Mesenchymal stem cell (in vitro differentiated cells and primary cell): ENCODE data around the gene NID2.

Experiments
- DNase-seq: peaks from one replicate; pipeline ENCODE4 v3.0.0-alpha.2; 2013
- H2AFZ ChIP-seq: one replicate; pipeline ENCODE4 v1.6.1; 2013; ENCODE audit warnings: low read depth, mild to moderate bottlenecking, control low read depth, inconsistent platforms, low read length, moderate library complexity
- H2AK5ac ChIP-seq: 2 replicates; pipeline ENCODE4 v1.6.1; 2013; ENCODE audit warnings: low read length, moderate library complexity, mild to moderate bottlenecking, inconsistent platforms; ENCODE audit not compliant: severe bottlenecking
- H2BK120ac ChIP-seq: one replicate; pipeline ENCODE4 v1.6.1; 2013; ENCODE audit warnings: low read depth, mild to moderate bottlenecking, inconsistent platforms, low read length, moderate library complexity
- H2BK12ac ChIP-seq, 2 experiments: one replicate each; pipeline ENCODE4 v1.6.1; 2013; ENCODE audit warnings: inconsistent platforms in 2 of 2, low read length in 2 of 2, mild to moderate bottlenecking in 2 of 2, moderate library complexity in 2 of 2, control low read depth in 1 of 2
- H2BK15ac ChIP-seq: one replicate; pipeline ENCODE4 v1.6.1; 2013; ENCODE audit warnings: mild to moderate bottlenecking, low read depth, inconsistent platforms; ENCODE audit not compliant: poor library complexity, severe bottlenecking
- H2BK5ac ChIP-seq: 2 replicates; pipeline ENCODE4 v1.6.1; 2013; ENCODE audit warnings: low read depth, mild to moderate bottlenecking, low read length, control low read depth, inconsistent platforms; ENCODE audit not compliant: poor library complexity, severe bottlenecking
- H3K14ac ChIP-seq, 2 experiments: one replicate each; pipeline ENCODE4 v1.6.1; 2013; ENCODE audit warnings: inconsistent platforms in 2 of 2, low read length in 2 of 2, control low read depth in 1 of 2, mild to moderate bottlenecking in 1 of 2, moderate library complexity in 1 of 2
- H3K18ac ChIP-seq, 2 experiments: one replicate each; pipeline ENCODE4 v1.6.1; 2013; ENCODE audit warnings: inconsistent platforms in 2 of 2, low read length in 2 of 2, control low read depth in 1 of 2, low read depth in 1 of 2, mild to moderate bottlenecking in 1 of 2
- H3K23ac ChIP-seq, 2 experiments: one replicate each; pipeline ENCODE4 v1.6.1; 2013; ENCODE audit warnings: inconsistent platforms in 2 of 2, low read length in 2 of 2, mild to moderate bottlenecking in 2 of 2, moderate library complexity in 2 of 2, control low read depth in 1 of 2
- H3K27ac ChIP-seq: 2 replicates; pipeline ENCODE4 v1.5.1; 2013; ENCODE audit warnings: mild to moderate bottlenecking, moderate library complexity, low read length, control low read depth, inconsistent platforms; ENCODE audit not compliant: poor library complexity, severe bottlenecking
- H3K27me3 ChIP-seq, 2 experiments: 2 replicates each; pipeline versions ENCODE4 v1.6.1 to v1.7.0; 2013; ENCODE audit warnings: low read length in 2 of 2, mild to moderate bottlenecking in 2 of 2, moderate library complexity in 2 of 2, control low read depth in 1 of 2, inconsistent platforms in 1 of 2; ENCODE audit not compliant: control insufficient read depth in 1 of 2, insufficient read depth in 1 of 2
- H3K36me3 ChIP-seq, 2 experiments: 2 replicates each; pipeline versions ENCODE4 v1.6.1 to v1.7.0; 2013; ENCODE audit warnings: low read length in 2 of 2, control low read depth in 1 of 2, inconsistent platforms in 1 of 2, low read depth in 1 of 2, mild to moderate bottlenecking in 1 of 2; ENCODE audit not compliant: insufficient read depth in 2 of 2, control insufficient read depth in 1 of 2
- H3K4ac ChIP-seq, 2 experiments: one replicate each; pipeline ENCODE4 v1.6.1; 2013; ENCODE audit warnings: inconsistent platforms in 2 of 2, low read length in 2 of 2, mild to moderate bottlenecking in 2 of 2, moderate library complexity in 2 of 2, control low read depth in 1 of 2, low read depth in 1 of 2
- H3K4me1 ChIP-seq: 2 replicates; pipeline ENCODE4 v1.6.1; 2013; ENCODE audit warnings: low read depth, low read length, control low read depth; ENCODE audit not compliant: control insufficient read depth, insufficient read depth
- H3K4me2 ChIP-seq: 2 replicates; pipeline ENCODE4 v1.6.1; 2013; ENCODE audit warnings: low read length, mild to moderate bottlenecking, inconsistent platforms; ENCODE audit not compliant: poor library complexity, severe bottlenecking
- H3K4me3 ChIP-seq, 2 experiments: 2 replicates each; pipeline versions ENCODE4 v1.5.1 to v1.7.0; 2013; ENCODE audit warnings: low read length in 2 of 2, mild to moderate bottlenecking in 2 of 2, control low read depth in 1 of 2, low read depth in 1 of 2; ENCODE audit not compliant: insufficient read depth in 1 of 2
- H3K79me1 ChIP-seq: replicated peaks from 2 replicates; pipeline ENCODE4 v1.6.1; 2013; ENCODE audit warnings: mild to moderate bottlenecking, control low read depth, low read length, inconsistent platforms; ENCODE audit not compliant: poor library complexity, severe bottlenecking
- H3K9ac ChIP-seq: 2 replicates; pipeline ENCODE4 v1.7.0; 2013; ENCODE audit warnings: mild to moderate bottlenecking, low read length, moderate library complexity
- H3K9me3 ChIP-seq: 2 replicates; pipeline ENCODE4 v1.7.0; 2013; ENCODE audit warnings: mild to moderate bottlenecking, low read length; ENCODE audit not compliant: control insufficient read depth
- H4K8ac ChIP-seq: one replicate; pipeline ENCODE4 v1.6.1; 2013; ENCODE audit warnings: inconsistent platforms, mild to moderate bottlenecking, low read length, moderate library complexity
- H4K91ac ChIP-seq: one replicate; pipeline ENCODE4 v1.6.1; 2013; ENCODE audit warnings: mild to moderate bottlenecking, low read length, inconsistent platforms
- WGBS: methylation state at CpG from one replicate; pipeline ENCODE4 v1.1.7; 2013; ENCODE audit warnings: mixed read lengths; 5-methylcytosine and 5-hydroxymethylcytosine counted together

The NID2 gene

DNA sequence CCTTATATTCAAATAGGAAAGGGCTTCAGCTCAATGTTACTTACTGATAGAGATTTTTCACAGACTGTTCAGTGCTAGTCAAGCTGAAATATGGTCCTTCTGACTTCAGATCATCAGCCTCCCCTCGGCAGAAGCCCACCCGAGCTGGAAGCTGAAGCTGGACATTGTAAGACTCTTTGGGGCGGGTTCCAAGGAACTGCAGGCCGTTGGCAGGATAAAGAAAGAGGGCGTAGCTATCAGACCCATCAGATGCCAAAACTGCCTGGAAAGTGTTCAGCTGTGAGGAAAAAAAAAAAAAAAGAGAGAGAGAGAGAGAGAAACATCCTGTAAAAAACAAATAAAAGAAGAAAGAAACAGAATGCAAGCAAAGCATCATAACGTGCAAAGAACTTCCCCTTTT, 8.8 kb downstream of the NID2 start:
- H3K23ac ChIP-seq, result no peak overlapping the region
- H3K4ac ChIP-seq, result no peak overlapping the region
- no peaks in the 10 kb centered on the region for H3K79me1 ChIP-seq
- no peak overlapping the region for H3K27ac ChIP-seq
- H3K4me3 ChIP-seq, result peak overlapping the region in 1 of 2 experiments; percentile 50
- no peak overlapping the region for H2BK12ac ChIP-seq
- H2BK5ac ChIP-seq, result no peak overlapping the region
- no peak overlapping the region for H2BK15ac ChIP-seq
- no peak overlapping the region for H2BK120ac ChIP-seq
- no peak overlapping the region for H3K18ac ChIP-seq
- H3K4me2 ChIP-seq, result no peak overlapping the region
- 87% methylated on average over 5 of the region's 6 CpGs for WGBS
- no peak overlapping the region for H4K91ac ChIP-seq
- no peak overlapping the region for H3K14ac ChIP-seq
- H3K9ac ChIP-seq, result peak overlapping the region; percentile 54
- no peak overlapping the region for H2AK5ac ChIP-seq
- no peak for DNase-seq
- H3K4me1 ChIP-seq, result peaks cover 5% of the 10 kb centered on the region
- H4K8ac ChIP-seq, result no peak overlapping the region
- peaks cover 0 to 52% of the 10 kb centered on the region in 2 experiments for H3K27me3 ChIP-seq
- no peaks in the 10 kb centered on the region for H3K9me3 ChIP-seq
- H3K36me3 ChIP-seq, result peaks cover 0 to 7% of the 10 kb centered on the region in 2 experiments
- H2AFZ ChIP-seq, result no peak overlapping the region

DNA sequence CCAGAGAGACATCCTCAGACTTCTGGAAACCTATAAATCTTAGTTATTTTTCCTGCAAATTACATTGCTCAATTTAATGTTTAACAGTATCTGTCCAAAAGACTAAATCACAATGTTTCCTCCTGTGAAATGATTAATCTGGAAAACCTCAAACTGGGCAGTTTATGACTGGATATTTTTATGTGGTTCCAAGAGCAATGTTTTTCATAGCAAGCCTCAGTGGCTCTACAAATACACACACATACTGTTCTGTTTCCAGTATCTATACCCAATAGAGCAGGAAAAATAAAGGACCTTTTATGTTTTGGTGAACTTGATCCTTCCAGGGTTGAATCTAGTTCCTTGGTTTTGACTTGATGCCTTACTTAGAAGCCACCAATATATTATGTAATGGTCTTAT, 9.2 kb downstream of the NID2 start:
- H3K4me3 ChIP-seq, result peak overlapping the region in 1 of 2 experiments; percentile 50
- no peaks in the 10 kb centered on the region for H3K9me3 ChIP-seq
- DNase-seq, result no peak
- H3K18ac ChIP-seq, result no peak overlapping the region
- no peak overlapping the region for H4K91ac ChIP-seq
- H3K79me1 ChIP-seq, result no peaks in the 10 kb centered on the region
- H3K4me1 ChIP-seq, result peaks cover 5% of the 10 kb centered on the region
- H2AK5ac ChIP-seq, result no peak overlapping the region
- no peak overlapping the region for H3K14ac ChIP-seq
- peaks cover 0 to 7% of the 10 kb centered on the region in 2 experiments for H3K36me3 ChIP-seq
- H3K4ac ChIP-seq, result no peak overlapping the region
- H3K9ac ChIP-seq, result peak overlapping the region; percentile 54
- H2BK12ac ChIP-seq, result no peak overlapping the region
- H2BK120ac ChIP-seq, result no peak overlapping the region
- peaks cover 0 to 48% of the 10 kb centered on the region in 2 experiments for H3K27me3 ChIP-seq
- H2AFZ ChIP-seq, result no peak overlapping the region
- no peak overlapping the region for H3K27ac ChIP-seq
- no peak overlapping the region for H2BK15ac ChIP-seq
- H3K4me2 ChIP-seq, result no peak overlapping the region
- no peak overlapping the region for H4K8ac ChIP-seq
- H2BK5ac ChIP-seq, result no peak overlapping the region
- H3K23ac ChIP-seq, result no peak overlapping the region

DNA sequence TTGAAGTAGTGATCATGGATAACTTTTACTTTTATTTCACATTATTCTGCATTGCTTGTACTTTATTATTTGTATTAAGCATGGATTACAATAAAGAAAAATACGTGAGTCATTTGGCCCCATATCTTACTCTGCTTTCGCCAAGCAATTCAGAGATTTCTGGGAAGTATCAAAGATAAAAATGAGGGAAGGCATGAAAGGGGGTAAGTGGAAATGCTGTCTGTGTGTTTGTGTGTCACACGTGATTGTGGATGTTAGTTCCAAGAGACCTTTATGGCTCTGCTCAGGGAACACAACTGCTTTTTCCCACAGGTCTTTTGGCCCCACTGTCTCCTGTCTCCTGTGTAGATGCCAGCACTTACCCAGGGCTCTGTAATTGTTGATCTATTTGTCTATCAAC, 10.5 kb downstream of the NID2 start:
- no peak overlapping the region for H3K18ac ChIP-seq
- no peak overlapping the region for H3K4me3 ChIP-seq
- no peak overlapping the region for H4K91ac ChIP-seq
- H3K36me3 ChIP-seq, result peaks cover 0 to 15% of the 10 kb centered on the region in 2 experiments
- peaks cover 5% of the 10 kb centered on the region for H3K4me1 ChIP-seq
- H3K23ac ChIP-seq, result no peak overlapping the region
- no peaks in the 10 kb centered on the region for H3K9me3 ChIP-seq
- no peak overlapping the region for H3K4ac ChIP-seq
- no peak overlapping the region for H3K14ac ChIP-seq
- no peak for DNase-seq
- H3K9ac ChIP-seq, result no peak overlapping the region
- H2BK5ac ChIP-seq, result no peak overlapping the region
- no peak overlapping the region for H3K27ac ChIP-seq
- no peak overlapping the region for H4K8ac ChIP-seq
- no peak overlapping the region for H2BK120ac ChIP-seq
- no peak overlapping the region for H2AK5ac ChIP-seq
- H3K79me1 ChIP-seq, result no peaks in the 10 kb centered on the region
- H2BK15ac ChIP-seq, result no peak overlapping the region
- 98% methylated on average over 3 of the region's 3 CpGs for WGBS
- H2BK12ac ChIP-seq, result no peak overlapping the region
- H3K4me2 ChIP-seq, result no peak overlapping the region
- no peak overlapping the region for H2AFZ ChIP-seq
- peaks cover 0 to 47% of the 10 kb centered on the region in 2 experiments for H3K27me3 ChIP-seq

DNA sequence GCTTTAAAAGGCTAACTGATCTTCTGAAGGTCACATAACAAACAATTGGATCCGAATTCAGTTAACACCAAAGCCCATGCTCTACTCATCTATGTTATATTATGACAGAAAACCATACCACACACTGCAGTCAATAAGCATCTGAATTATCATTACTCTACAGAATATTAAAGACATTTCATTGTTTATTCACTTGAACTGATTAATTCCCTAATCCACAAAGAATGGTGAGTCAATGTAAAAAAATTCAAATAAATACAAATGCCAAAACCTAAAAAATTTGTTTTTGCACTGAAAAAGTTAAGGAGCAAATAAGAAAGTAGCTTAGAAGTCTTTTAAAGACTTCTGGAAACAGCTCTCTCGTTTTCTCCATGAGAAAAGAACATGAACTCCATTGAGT, 13.7 kb downstream of the NID2 start:
- Histone ChIP-seq H3K4me2 (no peak overlapping the region), H2BK120ac (no peak overlapping the region), H2BK12ac (no peak overlapping the region), H2BK5ac (no peak overlapping the region), H3K9me3 (no peaks in the 10 kb centered on the region), H4K91ac (no peak overlapping the region), H3K36me3 (peaks cover 0 to 15% of the 10 kb centered on the region in 2 experiments), H4K8ac (no peak overlapping the region), H3K9ac (no peak overlapping the region), H2AK5ac (no peak overlapping the region), H2BK15ac (no peak overlapping the region), H3K23ac (no peak overlapping the region), H3K4ac (no peak overlapping the region), H3K4me1 (peaks cover 4% of the 10 kb centered on the region), H3K27ac (no peak overlapping the region), H3K4me3 (no peak overlapping the region), H3K27me3 (peaks cover 0 to 43% of the 10 kb centered on the region in 2 experiments), H2AFZ (no peak overlapping the region), H3K18ac (no peak overlapping the region), H3K79me1 (no peaks in the 10 kb centered on the region), H3K14ac (no peak overlapping the region)
- WGBS, result 85% methylated on average over 1 of the region's 2 CpGs
- DNase-seq, result no peak
